GM21423 (cell line): ENCODE measurements around the gene CALU.
A peak's percentile ranks its signal among the peaks of the same experiment; 100 is the strongest.

Experiments used
- ATAC-seq: cut with Tn5 transposase; IDR thresholded peaks from one replicate; pipeline ENCODE4 v1.9.1; 2021; ENCODE audit warnings: mild to moderate bottlenecking, moderate library complexity; ENCODE audit not compliant: unreplicated experiment

Gene CALU

GRCh38 chr7:128783143-128783861, 44.1 kb downstream of the CALU start:
- ATAC-seq, result no peak

GRCh38 chr7:128785738-128786137, 46.6 kb downstream of the CALU start:
- ATAC-seq, result no peak

GRCh38 chr7:128788446-128789412, 49.6 kb downstream of the CALU start:
- no peak for ATAC-seq

GRCh38 chr7:128790315-128791041, 51.3 kb downstream of the CALU start:
- ATAC-seq, result no peak

- peak; percentile 79 for ATAC-seq
Measured at GRCh38 chr7:128791121-128791971, 52.2 kb downstream of the CALU start, which contains the start of gene CCDC136. TSS of gene CCDC136 (plus strand) at chr7:128791968. CDS start at chr7:128792412, 444 bp downstream.

- no peak for ATAC-seq
Measured at GRCh38 chr7:128791972-128792327, 52.8 kb downstream of the CALU start.

- no peak for ATAC-seq
Measured at GRCh38 chr7:128792471-128793180, 53.5 kb downstream of the CALU start.

GRCh38 chr7:128793181-128793547, 54.0 kb downstream of the CALU start:
- ATAC-seq, result no peak

GRCh38 chr7:128794020-128794419, 54.9 kb downstream of the CALU start:
- ATAC-seq, result no peak

- no peak for ATAC-seq
Measured at GRCh38 chr7:128794436-128794835, 55.3 kb downstream of the CALU start.

- no peak for ATAC-seq
Measured at GRCh38 chr7:128795129-128795528, 56.0 kb downstream of the CALU start.

GRCh38 chr7:128796327-128796726, 57.2 kb downstream of the CALU start:
- no peak for ATAC-seq

- ATAC-seq, result no peak
Measured at GRCh38 chr7:128799451-128799850, 60.3 kb downstream of the CALU start.

GRCh38 chr7:128800567-128800966, 61.4 kb downstream of the CALU start:
- ATAC-seq, result no peak

- no peak for ATAC-seq
Measured at GRCh38 chr7:128801003-128801402, 61.8 kb downstream of the CALU start.

GRCh38 chr7:128801667-128802418, 62.7 kb downstream of the CALU start:
- no peak for ATAC-seq

- ATAC-seq, result no peak
Measured at GRCh38 chr7:128804484-128804883, 65.3 kb downstream of the CALU start.

GRCh38 chr7:128805225-128805624, 66.1 kb downstream of the CALU start:
- no peak for ATAC-seq

GRCh38 chr7:128807191-128807590, 68.0 kb downstream of the CALU start:
- ATAC-seq, result no peak
